Astrocyte of the spinal cord (primary cell): ENCODE data around the gene THAP6.
"Not testable (repeated sequence)": the region's sequence is repeated elsewhere in the genome, so short reads cannot be mapped to it uniquely, and the experiment has no call there.

Source experiments
- DNase-seq: peaks from one replicate; pipeline ENCODE4 v3.0.0; 2011; ENCODE audit warnings: low read depth, low spot score
- H3K4me3 ChIP-seq: 2 replicates; pipeline ENCODE4 v1.5.1; 2011; ENCODE audit warnings: low read depth, mild to moderate bottlenecking, low read length, moderate library complexity
- CTCF ChIP-seq: IDR thresholded peaks from 2 replicates; pipeline ENCODE4 v1.5.1; 2012; ENCODE audit warnings: low read depth, mild to moderate bottlenecking, low read length, inconsistent platforms
- in situ Hi-C: cut with HindIII; loops from 2 replicates; pipeline ENCODE4 v1.10.0; 2017; ENCODE audit warnings: low sequenced_read_pairs

THAP6 gene

DNA sequence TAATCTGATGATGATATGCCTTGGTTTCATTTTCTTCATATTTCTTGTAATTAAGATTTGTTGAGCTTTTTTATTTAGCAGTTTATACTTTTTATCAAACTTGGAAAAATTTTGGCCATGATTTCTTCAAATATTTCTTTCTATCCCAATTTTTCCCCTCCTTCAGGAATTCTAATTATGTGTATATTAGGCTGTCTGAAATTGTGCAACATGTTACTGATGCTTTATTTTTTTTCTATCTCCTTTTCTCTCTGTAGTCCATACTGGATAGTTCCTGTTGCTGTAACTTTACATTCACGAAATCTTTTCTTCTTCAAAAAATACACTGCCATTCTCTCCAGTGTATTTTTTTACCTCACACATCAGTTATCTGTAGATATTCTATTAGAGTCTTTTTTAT lies 10.8 kb downstream of the THAP6 start:
- DNase-seq = no peak
- in situ Hi-C loops = no loop called here
- TF ChIP-seq CTCF = no peak
- no peak overlapping the region for H3K4me3 ChIP-seq

GRCh38 chr4:75525910-75526309 lies 11.6 kb downstream of the THAP6 start:
- in situ Hi-C loops = no loop called here
- no peak for TF ChIP-seq CTCF
- no peak for DNase-seq
- no peak overlapping the region for H3K4me3 ChIP-seq

- H3K4me3 ChIP-seq = no peak overlapping the region
- in situ Hi-C loops = no loop called here
- no peak for DNase-seq
- no peak for TF ChIP-seq CTCF
These were observed 13.2 kb downstream of the THAP6 start for GRCh38 chr4:75527482-75527881.

DNA sequence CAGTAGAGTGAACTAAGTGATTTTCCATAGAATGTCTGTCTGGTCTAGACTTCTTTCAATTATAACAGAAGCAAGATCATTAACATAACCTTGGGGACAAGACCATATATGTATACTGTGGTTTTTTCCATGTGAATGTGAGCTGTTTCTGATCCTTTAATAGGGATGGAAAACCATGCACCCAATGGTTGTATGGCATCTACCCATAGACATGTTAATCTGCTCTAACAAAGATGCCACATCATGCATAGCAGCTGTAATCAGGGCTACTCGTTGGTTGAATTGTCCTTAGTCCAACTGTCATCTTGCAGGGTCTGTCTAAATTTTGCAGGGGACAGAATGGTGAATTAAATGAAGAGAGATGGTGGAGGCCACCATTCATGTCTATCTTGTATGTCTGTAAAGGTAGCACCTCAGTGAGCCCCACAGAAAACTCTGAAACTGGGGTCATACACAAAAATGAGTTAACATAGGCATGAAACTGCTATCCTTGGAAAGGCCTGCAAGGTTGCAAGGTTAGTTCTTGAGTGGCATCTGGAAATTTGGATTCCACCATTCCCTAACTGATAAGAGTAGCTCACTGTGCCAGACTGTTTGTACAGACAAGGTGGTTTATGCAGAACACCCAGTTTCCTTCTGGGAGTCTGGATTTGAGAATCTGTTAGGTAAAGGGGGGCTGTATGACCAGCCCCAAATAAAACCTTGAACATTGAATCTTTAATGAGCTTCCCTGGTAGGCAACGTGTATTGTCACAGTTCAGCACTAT lies 16.5 kb downstream of the THAP6 start:
- in situ Hi-C loops = no loop called here
- DNase-seq = no peak
- TF ChIP-seq CTCF = no peak
- H3K4me3 ChIP-seq = no peak overlapping the region

DNA sequence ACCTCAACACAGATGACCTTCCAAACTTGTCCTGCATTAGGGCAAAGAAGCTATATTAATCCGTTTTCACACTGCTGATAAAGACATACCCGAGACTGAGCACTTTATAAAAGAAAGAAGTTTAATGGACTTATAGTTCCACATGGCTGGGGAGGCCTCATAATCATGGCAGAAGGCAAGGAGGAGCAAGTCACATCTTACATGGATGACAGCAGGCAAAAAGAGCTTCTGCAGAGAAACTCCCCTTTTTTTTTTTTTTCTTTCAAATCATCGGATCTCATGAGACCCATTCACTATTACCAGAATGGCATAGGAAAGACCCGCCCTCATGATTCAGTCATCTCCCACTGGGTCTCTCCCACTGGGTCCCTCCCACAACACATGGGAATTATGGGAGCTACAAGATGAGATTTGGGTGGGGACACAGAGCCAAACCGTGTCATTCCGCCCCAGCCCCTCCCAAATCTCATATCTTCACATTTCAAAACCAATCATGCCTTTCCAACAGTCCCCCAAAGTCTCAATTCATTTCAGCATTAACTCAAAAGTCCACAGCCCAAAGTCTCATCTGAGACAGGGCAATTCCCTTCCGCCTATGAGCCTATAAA lies 17.4 kb downstream of the THAP6 start:
- H3K4me3 ChIP-seq, in situ Hi-C loops, DNase-seq: not testable (repeated sequence)

DNA sequence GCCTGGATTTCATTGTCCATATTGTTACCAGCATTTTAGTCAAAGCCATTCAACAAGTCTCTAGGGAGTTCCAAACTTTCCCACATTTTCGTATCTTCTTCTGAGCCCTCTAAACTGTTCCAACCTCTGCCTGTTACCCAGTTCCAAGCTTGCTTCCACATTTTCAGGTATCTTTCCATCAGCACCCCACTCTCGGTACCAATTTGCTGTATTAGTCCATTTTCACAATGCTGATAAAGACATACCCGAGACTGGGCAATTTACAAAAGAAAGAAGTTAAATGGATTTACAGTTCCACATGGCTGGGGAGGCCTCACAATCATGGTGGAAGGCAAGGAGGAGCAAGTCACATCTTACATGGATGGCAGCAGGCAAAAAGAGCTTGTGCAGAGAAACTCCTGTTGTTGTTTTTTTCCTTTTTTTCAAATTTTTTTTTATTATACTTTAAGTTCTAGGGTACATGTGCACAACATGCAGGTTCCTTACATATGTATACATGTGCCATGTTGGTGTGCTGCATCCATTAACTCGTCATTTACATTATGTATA lies 19.1 kb downstream of the THAP6 start:
- H3K4me3 ChIP-seq, DNase-seq, in situ Hi-C loops: not testable (repeated sequence)

GRCh38 chr4:75533926-75534325 lies 19.7 kb downstream of the THAP6 start:
- in situ Hi-C loops, DNase-seq, H3K4me3 ChIP-seq: not testable (repeated sequence)

- DNase-seq, H3K4me3 ChIP-seq, in situ Hi-C loops: not testable (repeated sequence)
These were observed 23.0 kb downstream of the THAP6 start for GRCh38 chr4:75537308-75537707.
